Gastrocnemius medialis (tissue), 4 donors: ENCODE results near the gene GSTA4.

Experiments
- POLR2A ChIP-seq, 2 donors: fragments of 450-650 bp; IDR thresholded peaks; one replicate each; pipeline ENCODE4 v1.6.1; 2017; ENCODE audit warnings: antibody characterized with exemption in 2 of 2, mild to moderate bottlenecking in 2 of 2, moderate library complexity in 2 of 2
- TF ChIP-seq, protein P1 (sequence below), 5 experiments: fragments of 450-650 bp in 3 of 5; fragments of 200-600 bp in 2 of 5; sonication (generic) in 2 of 5; IDR thresholded peaks in 4 of 5; conservative IDR thresholded peaks in 1 of 5; 1 replicate in 4 of 5; 2 replicates in 1 of 5; pipeline ENCODE4 v1.5.1; 2016 to 2019; ENCODE audit warnings: antibody characterized with exemption in 5 of 5, mild to moderate bottlenecking in 3 of 5, moderate library complexity in 3 of 5

- no peak for TF ChIP-seq POLR2A (IDR thresholded peaks at IDR 0.05)
- TF ChIP-seq, protein P1, sequence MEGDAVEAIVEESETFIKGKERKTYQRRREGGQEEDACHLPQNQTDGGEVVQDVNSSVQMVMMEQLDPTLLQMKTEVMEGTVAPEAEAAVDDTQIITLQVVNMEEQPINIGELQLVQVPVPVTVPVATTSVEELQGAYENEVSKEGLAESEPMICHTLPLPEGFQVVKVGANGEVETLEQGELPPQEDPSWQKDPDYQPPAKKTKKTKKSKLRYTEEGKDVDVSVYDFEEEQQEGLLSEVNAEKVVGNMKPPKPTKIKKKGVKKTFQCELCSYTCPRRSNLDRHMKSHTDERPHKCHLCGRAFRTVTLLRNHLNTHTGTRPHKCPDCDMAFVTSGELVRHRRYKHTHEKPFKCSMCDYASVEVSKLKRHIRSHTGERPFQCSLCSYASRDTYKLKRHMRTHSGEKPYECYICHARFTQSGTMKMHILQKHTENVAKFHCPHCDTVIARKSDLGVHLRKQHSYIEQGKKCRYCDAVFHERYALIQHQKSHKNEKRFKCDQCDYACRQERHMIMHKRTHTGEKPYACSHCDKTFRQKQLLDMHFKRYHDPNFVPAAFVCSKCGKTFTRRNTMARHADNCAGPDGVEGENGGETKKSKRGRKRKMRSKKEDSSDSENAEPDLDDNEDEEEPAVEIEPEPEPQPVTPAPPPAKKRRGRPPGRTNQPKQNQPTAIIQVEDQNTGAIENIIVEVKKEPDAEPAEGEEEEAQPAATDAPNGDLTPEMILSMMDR (IDR thresholded peaks at IDR 0.05 in 4 of 5, conservative IDR thresholded peaks at IDR 0.05 in 1 of 5): no peak
These were observed 11.8 kb downstream of the GSTA4 start for GRCh38 chr6:52983159-52983848.
